KOPT-K1 (cell line): ENCODE measurements around the gene C1QTNF12.

Experiments
- H3K27ac ChIP-seq: fragments of 200-600 bp; sonication (generic); 2 replicates; pipeline ENCODE4 v1.5.1; 2016; ENCODE audit warnings: antibody characterized with exemption, mild to moderate bottlenecking, low read depth, low read length; ENCODE audit not compliant: poor library complexity, severe bottlenecking
- H3K36me3 ChIP-seq: fragments of 200-600 bp; sonication (generic); 2 replicates; pipeline ENCODE4 v1.5.1; 2017; ENCODE audit warnings: antibody characterized with exemption, mild to moderate bottlenecking, low read length, moderate library complexity; ENCODE audit not compliant: insufficient read depth
- H3K9me3 ChIP-seq: fragments of 200-600 bp; sonication (generic); 2 replicates; pipeline ENCODE4 v1.5.1; 2017; ENCODE audit warnings: antibody characterized with exemption, low read length, mild to moderate bottlenecking; ENCODE audit not compliant: insufficient read depth, poor library complexity, severe bottlenecking

C1QTNF12 gene

DNA sequence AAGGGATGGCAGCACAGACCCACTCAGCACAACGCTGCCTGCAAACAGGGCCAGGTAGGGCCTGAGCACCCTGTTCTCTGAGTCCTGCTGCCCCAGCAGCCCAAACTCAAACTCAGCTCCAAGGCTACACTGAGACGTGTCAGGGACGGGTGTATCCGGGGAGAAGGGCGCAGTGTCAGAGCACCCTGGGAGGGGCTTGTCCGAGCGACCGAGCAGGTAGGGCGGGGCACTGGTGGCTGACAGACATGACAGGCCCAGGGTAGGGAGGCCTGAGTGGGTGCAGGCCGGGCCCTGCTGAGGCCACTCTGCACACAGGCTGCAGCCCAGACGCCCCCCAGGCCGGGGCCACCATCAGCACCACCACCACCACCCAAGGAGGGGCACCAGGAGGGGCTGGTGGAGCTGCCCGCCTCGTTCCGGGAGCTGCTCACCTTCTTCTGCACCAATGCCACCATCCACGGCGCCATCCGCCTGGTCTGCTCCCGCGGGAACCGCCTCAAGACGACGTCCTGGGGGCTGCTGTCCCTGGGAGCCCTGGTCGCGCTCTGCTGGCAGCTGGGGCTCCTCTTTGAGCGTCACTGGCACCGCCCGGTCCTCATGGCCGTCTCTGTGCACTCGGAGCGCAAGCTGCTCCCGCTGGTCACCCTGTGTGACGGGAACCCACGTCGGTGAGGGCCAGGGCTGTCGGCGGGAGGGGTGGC is 39.2 kb upstream of the C1QTNF12 start:
- Histone ChIP-seq H3K27ac (no peak overlapping the region), H3K9me3 (no peaks in the 10 kb centered on the region), H3K36me3 (no peaks in the 10 kb centered on the region)

DNA sequence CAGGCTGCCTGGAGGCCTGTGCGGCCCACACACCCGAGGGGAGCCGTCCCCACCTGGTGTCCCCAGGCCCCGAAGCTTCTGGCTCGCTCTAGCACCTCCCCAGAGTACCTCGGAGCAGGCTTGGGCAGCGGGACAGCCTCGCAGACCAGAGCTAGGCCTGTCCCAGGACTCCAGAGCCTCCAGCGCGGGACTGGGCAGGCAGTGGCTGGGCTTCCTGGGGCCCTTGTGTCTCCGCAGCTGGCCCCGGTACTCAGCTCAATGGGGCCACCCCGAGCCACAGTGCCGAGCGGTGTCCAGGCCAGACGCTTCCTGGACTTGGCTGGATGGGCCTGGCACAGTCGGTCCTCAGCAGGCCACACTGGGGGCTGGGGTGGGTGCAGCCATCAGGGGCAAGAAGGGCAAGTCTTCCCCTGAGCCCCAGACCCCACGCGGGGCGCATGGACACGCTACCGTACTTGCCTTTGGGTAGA is 38.6 kb upstream of the C1QTNF12 start:
- no peak overlapping the region for H3K27ac ChIP-seq
- no peaks in the 10 kb centered on the region for H3K9me3 ChIP-seq
- no peaks in the 10 kb centered on the region for H3K36me3 ChIP-seq

DNA sequence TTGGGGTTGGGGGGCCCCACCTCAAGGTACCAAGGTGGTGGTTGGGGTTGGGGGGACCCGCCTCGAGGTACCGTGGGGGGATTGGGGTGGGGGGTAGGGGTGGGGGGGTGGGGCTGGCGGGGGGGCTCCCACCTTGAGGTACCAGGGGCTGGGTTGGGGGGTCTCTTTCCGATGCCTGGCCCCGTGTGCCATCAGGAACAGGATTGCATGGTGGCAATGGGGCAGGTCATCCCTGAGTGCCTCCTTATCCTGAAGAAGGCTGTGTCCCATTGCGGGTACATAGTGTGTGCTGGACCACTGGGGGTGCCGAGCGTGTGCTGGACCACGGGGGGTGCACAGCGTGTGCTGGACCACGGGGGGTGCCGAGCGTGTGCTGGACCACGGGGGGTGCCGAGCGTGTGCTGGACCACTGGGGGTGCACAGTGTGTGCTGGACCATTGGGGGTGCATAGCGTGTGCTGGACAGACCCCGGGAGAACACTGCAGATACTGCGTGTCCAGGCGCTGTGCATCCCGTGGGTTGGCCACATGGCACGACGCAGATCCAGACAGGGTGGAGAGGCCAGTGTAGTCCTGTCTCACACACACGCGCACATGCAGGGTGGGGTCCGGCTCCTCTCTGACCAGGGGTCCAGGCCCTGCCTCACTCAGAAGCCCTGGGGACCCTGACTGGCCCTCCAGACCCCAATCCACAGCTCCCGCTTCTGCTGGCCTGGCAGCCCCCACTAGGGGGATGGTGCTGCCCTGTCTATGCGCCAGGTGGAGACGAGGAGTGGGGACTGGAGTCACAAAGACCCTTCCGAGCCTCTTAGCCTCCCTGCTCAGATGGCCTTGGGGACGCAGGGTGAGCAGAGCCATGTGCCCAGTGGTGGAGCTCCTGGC is 37.9 kb upstream of the C1QTNF12 start:
- Histone ChIP-seq H3K9me3 (no peaks in the 10 kb centered on the region), H3K36me3 (no peaks in the 10 kb centered on the region), H3K27ac (no peak overlapping the region)

DNA sequence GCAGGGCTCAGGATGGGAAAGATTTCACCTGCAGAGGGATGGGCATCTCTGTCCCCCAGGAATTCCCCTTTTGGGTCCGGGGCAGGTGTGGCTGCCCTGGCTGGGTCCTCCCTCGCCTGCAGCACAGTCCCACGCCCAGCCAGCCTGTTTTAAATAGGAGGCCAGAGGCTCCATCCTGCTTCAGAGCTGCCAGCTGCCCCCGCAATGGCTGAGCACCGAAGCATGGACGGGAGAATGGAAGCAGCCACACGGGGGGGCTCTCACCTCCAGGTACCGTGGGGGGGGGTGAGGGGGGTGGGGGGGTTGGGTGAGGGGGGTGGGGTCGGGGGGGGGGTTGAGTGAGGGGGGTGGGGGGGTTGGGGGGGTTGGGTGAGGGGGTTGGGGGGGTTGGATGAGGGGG is 37.3 kb upstream of the C1QTNF12 start:
- no peak overlapping the region for H3K27ac ChIP-seq
- H3K9me3 ChIP-seq: no peaks in the 10 kb centered on the region
- H3K36me3 ChIP-seq: no peaks in the 10 kb centered on the region

DNA sequence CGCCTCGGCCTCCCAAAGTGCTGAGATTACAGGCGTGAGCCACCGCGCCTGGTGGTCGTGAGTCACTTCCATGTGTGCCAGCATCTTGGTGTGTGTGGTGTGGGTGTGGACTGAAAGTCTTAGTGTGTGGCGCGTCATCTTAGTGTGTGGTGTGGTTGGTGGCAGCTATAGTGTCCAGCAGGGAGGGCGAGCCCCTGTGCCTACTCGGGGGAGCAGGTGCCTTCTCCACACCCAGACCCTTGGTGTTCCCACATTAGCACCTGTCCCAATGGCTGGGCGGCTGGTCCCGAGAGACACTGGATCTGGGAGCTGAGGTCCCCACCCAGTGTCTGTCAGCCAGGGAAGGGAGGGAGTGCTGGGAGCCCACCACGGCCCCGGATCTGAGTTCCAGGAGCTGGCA is 36.5 kb upstream of the C1QTNF12 start:
- H3K36me3 ChIP-seq: no peaks in the 10 kb centered on the region
- H3K9me3 ChIP-seq: no peaks in the 10 kb centered on the region
- no peak overlapping the region for H3K27ac ChIP-seq

DNA sequence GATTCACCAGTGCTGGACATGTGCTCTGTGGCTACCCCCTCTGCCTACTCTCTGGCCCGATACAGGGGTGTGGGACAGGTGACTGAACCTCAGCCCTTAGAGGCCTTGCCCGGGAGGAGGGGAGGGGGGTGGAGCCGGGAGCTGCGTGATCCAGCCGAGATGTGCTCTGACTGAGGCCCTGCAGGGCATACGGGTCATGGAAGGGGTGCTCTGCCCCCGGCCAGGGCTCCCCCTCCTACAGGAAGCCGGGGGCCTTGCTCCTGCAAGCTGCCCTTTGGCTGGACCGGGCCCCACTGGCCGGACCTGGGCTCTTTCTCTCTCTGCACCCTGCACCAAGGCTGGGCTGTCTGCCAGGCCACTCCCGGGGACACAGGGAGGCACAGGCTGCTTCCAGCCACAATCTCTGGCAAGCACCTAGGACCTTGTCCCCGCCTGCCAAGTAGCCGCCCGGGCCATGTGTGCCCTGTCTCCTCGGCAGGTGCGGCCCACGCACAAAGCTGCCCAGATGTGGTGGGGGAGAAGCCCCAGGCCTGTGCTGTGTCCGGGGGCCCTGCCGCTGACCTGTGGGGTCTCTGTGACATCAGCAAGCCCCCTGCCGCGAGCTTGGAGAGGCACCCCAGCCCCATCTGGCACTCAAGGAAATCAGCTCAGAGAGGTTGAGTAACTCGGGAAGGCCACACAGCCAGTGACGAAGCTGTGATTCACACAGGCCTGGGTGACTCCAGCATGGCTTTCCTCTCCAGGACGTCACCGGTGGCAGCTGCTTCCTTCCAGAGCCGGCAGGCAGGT is 35.2 kb upstream of the C1QTNF12 start:
- H3K36me3 ChIP-seq: no peaks in the 10 kb centered on the region
- H3K9me3 ChIP-seq: no peaks in the 10 kb centered on the region
- H3K27ac ChIP-seq: no peak overlapping the region

DNA sequence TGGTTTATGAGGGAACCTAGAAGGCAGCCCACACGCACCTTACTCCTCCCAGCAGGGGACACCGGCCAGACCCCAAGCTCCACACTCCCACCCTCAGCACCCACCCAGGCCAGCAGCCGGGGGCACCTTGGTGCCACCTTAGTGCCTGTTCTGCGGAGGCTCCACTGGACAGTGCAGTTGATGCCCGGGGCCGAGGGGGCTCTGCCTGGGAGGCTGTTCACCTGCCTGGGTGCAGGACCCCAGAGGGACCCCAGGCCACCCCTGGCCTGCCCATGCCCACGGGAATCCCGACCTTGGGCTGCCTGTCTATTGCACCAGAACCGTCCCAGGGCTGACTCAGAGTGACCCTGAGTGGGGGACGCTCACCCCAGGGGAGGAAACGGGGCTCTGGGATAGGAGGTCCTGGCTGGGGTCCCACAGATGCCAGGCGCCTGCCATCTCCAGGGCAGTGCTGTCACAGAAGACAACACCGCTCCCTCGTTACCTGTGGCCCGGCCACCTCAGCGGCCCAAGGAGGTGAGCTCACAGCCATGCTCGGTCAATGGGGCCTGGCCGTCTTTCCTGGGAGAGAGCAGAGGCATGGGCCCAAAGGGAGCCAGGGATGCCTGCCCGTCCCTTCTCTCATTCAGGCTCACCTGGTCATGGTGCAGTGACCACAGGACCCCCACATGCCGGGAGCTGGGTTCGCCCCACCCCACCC is 34.4 kb upstream of the C1QTNF12 start:
- H3K27ac ChIP-seq: no peak overlapping the region
- no peaks in the 10 kb centered on the region for H3K9me3 ChIP-seq
- no peaks in the 10 kb centered on the region for H3K36me3 ChIP-seq

DNA sequence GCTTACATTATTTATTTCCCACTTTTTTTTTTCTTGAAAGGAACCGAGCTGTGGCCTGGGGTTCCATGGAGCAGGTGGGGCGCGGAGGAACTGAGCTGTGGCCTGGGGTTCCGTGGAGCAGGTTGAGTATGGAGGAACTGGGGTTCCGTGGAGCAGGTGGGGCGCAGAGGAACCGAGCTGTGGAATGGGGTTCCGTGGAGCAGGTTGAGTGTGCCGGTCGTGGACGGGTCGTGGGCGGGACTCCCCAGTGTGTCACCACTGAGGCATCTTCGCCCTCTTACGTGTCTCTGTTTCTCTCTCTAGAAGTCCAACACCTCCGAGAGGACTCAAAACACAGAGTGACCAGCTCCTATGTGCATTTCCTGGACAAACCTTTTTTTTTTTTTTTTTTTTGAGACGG is 32.5 kb upstream of the C1QTNF12 start:
- H3K9me3 ChIP-seq: no peaks in the 10 kb centered on the region
- no peaks in the 10 kb centered on the region for H3K36me3 ChIP-seq
- H3K27ac ChIP-seq: no peak overlapping the region

DNA sequence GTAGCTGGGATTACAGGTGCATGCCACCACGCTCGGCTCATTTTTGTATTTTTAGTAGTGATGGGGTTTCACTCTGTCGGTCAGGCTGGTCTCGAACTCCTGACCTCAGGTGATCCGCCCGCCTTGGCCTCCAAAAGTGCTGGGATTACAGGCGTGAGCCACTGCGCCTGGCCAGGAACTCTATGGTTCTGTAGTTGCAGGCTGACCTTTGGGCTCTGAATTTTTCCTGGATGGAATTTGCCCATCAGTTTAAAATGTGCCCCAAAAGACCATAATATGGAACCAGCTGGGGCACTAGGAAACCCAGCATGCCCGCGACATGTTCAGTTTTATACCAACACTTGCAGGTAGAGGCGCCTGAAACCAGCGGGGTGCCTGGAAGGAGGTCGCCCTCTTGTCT is 32.1 kb upstream of the C1QTNF12 start:
- H3K27ac ChIP-seq: no peak overlapping the region
- no peaks in the 10 kb centered on the region for H3K9me3 ChIP-seq
- H3K36me3 ChIP-seq: no peaks in the 10 kb centered on the region

DNA sequence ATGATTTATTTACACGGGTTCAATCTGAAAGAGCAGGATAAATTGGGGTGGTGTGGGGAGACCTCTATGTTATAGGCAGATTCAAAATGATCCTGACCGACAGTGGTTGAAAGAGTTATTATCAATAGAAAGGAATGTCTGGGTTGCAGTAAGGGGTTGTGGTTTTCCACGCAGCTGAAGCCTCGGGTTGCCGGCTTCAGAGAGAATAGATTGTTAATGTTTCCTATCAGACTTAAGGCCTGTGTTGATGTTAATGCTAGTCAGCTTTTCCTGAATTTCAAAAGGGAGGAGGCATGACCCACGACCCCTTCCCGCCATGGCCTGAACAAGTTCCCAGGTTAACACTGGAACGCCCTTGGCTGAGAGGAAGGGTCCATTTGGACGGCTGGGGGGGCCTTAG is 29.3 kb upstream of the C1QTNF12 start:
- Histone ChIP-seq H3K36me3 (peaks cover 13% of the 10 kb centered on the region), H3K27ac (no peak overlapping the region), H3K9me3 (no peaks in the 10 kb centered on the region)

DNA sequence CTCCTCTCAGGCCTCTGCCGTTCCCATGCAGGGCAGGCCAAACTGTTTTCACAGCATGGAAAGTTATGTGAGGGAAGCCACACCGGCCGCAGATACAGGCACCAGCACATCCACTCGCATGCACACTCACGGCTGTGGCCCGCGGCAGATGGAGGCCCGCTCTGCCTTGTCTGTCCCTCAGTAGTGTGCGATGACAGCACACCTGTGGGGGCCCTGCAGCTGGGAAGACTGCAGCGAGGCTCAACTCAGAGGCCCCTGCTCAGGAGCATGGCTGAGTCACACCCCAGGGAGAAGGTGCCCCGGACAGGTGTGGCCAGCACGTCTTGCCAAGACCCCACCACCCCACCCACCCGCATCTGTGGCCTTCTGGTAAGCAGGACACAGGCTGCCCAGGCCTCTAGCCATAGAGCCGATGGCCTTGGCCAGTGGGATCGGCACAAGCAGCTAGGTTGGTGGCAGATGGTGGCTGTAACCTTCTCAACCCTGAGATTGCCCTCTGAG is 28.5 kb upstream of the C1QTNF12 start:
- H3K36me3 ChIP-seq: peaks cover 21% of the 10 kb centered on the region
- H3K9me3 ChIP-seq: no peaks in the 10 kb centered on the region
- no peak overlapping the region for H3K27ac ChIP-seq

DNA sequence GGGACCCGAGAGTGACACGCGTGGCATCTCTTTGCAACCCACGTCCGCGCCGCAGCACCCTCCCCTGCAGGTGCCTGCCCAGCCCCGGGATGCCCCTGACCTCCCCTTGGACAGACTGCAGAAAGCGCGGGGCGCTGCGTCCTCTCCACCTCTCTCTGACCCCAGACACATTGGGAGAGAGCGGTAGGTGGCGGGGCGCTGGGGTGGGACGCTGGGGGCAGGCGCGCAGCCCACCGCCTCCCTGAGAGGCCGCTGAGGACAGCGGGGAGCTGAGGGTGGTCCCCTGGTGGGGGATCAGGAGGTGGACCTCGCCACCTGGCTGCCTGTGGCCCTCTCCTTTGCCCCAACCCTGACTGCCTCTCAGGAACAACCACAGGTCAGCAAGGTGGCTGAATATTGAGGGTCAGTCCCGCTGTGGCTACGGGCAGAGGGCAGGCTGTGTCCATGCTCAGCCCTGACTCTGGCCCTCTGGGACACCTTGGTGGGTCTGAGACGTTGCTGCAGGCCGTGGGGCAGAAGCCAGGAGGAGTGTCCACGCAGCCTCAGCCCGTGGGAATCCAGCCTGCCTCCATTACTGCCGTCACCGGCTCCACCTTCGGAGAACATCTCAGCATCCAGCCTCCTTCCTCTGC is 27.9 kb upstream of the C1QTNF12 start:
- no peaks in the 10 kb centered on the region for H3K9me3 ChIP-seq
- H3K27ac ChIP-seq: peak overlapping the region; percentile 78
- H3K36me3 ChIP-seq: peaks cover 27% of the 10 kb centered on the region

DNA sequence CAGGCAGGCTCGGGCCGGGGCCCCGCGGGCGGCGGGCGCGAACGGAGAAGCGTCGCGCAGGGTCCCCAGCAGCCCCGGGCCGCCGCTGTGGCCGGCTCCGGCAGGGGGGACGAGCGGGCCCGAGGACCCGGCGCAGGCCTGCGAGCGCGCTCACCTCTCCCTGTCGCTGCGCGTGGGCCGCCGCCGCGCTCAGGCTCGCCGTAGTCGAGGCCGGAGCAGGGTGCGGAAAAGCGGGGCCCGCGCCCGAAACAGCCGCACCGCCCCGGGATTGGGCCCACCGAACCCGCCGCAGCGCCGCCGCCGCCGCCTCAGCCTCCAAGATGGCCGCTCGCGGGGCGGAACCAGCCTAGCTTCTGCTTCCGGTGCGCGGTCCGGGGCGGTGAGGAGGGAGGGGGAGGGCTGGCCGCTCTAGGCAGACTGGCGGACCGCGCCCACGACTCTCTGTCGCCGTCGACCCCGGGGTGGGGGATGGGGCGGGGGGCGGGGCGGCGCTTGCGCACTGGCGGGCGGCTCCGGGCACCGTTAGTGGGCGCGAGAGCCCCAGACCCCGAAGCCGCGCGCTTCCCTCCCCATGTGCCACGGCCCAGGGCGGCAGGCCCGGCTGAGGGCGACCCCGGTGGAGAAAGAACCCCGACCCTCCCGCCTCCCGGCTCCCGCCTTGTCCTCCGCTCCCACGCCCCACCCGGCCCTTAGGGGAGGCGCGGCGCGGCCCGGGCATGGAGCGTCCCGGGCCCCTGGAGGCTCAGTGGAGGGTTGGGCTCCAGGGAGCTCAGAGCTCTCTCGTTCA is 27.2 kb upstream of the C1QTNF12 start, which contains the start of gene UBE2J2:
TSS of gene UBE2J2 (minus strand) at position 343 of the 787 bp plus-strand sequence. CDS start 5,862 bp downstream, outside the sequence.
- H3K36me3 ChIP-seq: peaks cover 32% of the 10 kb centered on the region
- no peaks in the 10 kb centered on the region for H3K9me3 ChIP-seq
- peak within 1 kb of the TSS; percentile 78 for H3K27ac ChIP-seq
